ENCODE measurements around the gene PRRT1B.

PRRT1B gene

DNA sequence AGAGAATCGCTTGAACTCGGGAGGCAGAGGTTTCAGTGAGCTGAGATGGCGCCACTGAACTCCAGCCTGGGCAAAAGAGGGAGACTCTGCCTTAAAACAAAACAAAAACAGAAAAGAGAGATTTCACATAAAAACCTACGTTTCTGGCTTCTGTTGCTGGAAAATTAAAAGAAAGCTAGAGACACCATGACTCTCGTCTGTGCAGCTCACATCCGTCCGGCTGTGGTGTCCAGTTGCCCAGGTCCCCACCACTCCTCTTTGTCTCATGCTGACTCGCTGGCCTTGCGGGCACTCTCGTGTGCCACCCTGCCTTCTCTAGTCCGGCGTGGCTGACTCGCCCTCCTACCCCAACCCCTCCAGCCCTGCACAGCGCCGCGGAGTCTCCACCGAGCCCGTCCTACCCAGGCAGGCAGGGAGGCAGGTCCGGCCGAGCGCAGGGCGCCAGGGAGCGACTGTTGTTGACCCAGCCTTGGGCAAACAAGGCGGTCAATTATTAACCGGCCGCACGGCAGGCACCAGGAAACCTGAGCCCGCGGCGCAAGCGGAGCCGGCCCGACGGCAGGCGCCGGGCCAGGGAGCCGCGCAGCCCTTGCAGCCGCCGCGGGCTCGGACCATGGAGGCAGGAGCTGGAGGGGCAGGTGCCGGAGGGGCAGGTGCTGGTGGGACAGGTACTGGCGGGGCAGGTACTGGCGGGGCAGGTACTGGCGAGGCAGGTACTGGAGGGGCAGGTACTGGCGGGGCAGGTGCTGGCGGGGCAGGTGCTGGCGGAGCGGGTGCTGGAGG, at the start of gene PRRT1B:
PRRT1B (plus strand) TSS at position 521 of the 783 bp plus-strand sequence; CDS start at position 614, 93 bp downstream.
- TF ChIP-seq, protein P1, sequence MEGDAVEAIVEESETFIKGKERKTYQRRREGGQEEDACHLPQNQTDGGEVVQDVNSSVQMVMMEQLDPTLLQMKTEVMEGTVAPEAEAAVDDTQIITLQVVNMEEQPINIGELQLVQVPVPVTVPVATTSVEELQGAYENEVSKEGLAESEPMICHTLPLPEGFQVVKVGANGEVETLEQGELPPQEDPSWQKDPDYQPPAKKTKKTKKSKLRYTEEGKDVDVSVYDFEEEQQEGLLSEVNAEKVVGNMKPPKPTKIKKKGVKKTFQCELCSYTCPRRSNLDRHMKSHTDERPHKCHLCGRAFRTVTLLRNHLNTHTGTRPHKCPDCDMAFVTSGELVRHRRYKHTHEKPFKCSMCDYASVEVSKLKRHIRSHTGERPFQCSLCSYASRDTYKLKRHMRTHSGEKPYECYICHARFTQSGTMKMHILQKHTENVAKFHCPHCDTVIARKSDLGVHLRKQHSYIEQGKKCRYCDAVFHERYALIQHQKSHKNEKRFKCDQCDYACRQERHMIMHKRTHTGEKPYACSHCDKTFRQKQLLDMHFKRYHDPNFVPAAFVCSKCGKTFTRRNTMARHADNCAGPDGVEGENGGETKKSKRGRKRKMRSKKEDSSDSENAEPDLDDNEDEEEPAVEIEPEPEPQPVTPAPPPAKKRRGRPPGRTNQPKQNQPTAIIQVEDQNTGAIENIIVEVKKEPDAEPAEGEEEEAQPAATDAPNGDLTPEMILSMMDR (IDR thresholded peaks at IDR 0.05; ENCODE audit: extremely low read depth, insufficient read depth, missing control alignments), result no peak
- no peak for DNase-seq (ENCODE audit: low spot score)
- in situ Hi-C loops (cut with MboI; ENCODE audit: low pct_unique_long_range_greater_than_20kb, low sequenced_read_pairs, unreplicated experiment), result no loop called here

GRCh38 chr9:131495785-131496184, 49.5 kb upstream of the PRRT1B start:
- TF ChIP-seq, protein P1 (IDR thresholded peaks at IDR 0.05; ENCODE audit: extremely low read depth, insufficient read depth, missing control alignments), result no peak
- in situ Hi-C loops (cut with MboI; ENCODE audit: low pct_unique_long_range_greater_than_20kb, low sequenced_read_pairs, unreplicated experiment), result no loop called here
- DNase-seq (ENCODE audit: low spot score), result no peak

DNA sequence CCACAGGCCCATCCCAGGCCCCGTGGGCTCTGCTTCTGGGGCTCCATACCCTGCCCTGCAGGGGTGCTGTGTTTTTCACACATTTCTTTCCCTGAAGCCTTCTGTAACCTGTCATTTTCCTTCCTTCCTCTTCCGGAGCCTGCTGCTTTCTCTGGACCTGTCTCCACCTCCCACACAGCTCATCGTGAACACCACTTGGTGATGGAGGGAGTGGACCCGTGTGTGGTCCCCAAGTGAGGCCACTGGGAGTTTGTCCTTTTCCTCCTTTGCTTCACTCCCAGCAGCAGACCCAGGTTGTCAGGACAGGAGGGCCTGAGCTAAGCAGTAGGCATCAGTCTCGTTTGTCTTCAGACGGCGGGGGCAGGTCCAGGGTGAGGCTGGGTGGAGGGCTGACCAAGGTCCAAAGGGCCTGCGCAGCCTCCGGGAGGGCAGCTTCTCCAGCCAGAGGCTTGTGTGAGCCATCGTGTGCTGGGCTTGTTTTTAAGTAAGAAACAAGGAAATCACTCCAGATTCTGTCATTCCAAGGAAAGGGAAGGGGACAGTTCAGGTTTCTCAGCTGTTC, 48.4 kb upstream of the PRRT1B start:
- TF ChIP-seq, protein P1 (IDR thresholded peaks at IDR 0.05; ENCODE audit: extremely low read depth, insufficient read depth, missing control alignments), result no peak
- in situ Hi-C loops (cut with MboI; ENCODE audit: low pct_unique_long_range_greater_than_20kb, low sequenced_read_pairs, unreplicated experiment), result no loop called here
- DNase-seq (ENCODE audit: low spot score), result no peak

DNA sequence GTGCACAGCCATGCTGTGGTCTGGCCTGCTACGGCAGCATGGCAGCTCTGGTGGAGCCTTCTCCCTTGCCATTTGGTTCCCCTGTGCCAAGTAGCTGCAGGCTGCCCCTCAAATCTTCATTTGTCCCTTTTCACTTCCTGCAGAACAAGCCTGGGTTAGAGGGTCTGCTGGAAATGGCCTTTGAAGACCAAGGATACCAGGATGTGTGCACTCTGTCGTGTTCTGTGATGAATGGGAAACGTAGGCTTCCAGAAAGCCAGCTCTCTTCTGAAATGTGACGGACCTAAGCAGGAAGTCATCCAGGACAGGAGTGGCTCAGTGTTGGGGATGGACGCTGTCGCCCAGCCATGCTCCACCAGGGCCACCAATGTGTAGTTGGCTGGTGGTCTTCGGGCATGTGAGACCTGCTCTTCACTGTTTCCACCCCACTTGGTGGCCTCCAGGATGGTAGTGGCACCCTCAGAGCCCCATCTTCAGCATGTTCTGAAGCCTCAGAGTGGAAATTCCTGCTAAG, 46.0 kb upstream of the PRRT1B start:
- no peak for DNase-seq (ENCODE audit: low spot score)
- TF ChIP-seq, protein P1 (IDR thresholded peaks at IDR 0.05; ENCODE audit: extremely low read depth, insufficient read depth, missing control alignments), result no peak
- in situ Hi-C loops (cut with MboI; ENCODE audit: low pct_unique_long_range_greater_than_20kb, low sequenced_read_pairs, unreplicated experiment), result no loop called here

- TF ChIP-seq, protein P1 (IDR thresholded peaks at IDR 0.05; ENCODE audit: extremely low read depth, insufficient read depth, missing control alignments), result no peak
- no peak for DNase-seq (ENCODE audit: low spot score)
- in situ Hi-C loops (cut with MboI; ENCODE audit: low pct_unique_long_range_greater_than_20kb, low sequenced_read_pairs, unreplicated experiment), result no loop called here
These were observed 44.9 kb upstream of the PRRT1B start for GRCh38 chr9:131500377-131500776.

DNA sequence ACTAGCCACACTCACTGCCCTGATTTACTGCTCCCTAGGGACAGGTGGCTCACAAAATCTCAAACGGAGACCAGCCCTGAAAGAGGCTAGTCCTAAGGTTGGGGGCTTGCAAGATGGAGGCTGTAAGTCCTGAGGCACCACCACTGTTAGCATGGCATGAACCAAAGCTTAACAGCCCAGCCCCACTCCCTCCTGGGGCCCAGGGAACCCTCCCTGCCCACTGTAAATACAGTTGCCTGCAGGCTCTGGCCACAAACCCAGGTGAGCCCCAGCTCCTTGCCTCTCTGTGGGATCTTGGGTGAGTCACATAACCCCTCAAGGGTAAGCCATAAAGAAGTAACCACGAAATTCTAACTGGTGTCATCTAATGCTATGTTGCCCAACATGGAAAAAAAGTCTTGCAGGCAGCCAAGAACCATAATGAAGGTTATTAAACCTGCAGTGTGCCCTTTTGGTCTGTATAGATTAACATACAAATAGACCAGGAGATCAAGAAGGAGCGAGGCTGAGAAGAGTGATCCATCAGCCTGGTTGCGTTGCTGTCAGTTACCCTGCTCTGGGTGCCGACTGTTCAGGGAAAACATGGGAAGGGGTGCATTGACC, 44.3 kb upstream of the PRRT1B start:
- in situ Hi-C loops (cut with MboI; ENCODE audit: low pct_unique_long_range_greater_than_20kb, low sequenced_read_pairs, unreplicated experiment), result no loop called here
- TF ChIP-seq, protein P1 (IDR thresholded peaks at IDR 0.05; ENCODE audit: extremely low read depth, insufficient read depth, missing control alignments), result no peak
- no peak for DNase-seq (ENCODE audit: low spot score)
